ENCODE data around the gene UBASH3B.
"Not testable (repeated sequence)": the region's sequence is repeated elsewhere in the genome, so short reads cannot be mapped to it uniquely, and the experiment has no call there.

The UBASH3B gene

GRCh38 chr11:122709039-122709760, 53.7 kb downstream of the UBASH3B start:
- peak; percentile 40 for DNase-seq (ENCODE audit: low spot score)

GRCh38 chr11:122711362-122711761, 55.8 kb downstream of the UBASH3B start:
- no peak for DNase-seq (ENCODE audit: low spot score)

GRCh38 chr11:122711831-122712381, 56.4 kb downstream of the UBASH3B start:
- DNase-seq (ENCODE audit: low spot score): no peak

GRCh38 chr11:122714004-122714403, 58.5 kb downstream of the UBASH3B start:
- no peak for DNase-seq (ENCODE audit: low spot score)

- DNase-seq (ENCODE audit: low spot score): no peak
Observed at GRCh38 chr11:122714484-122714883, 59.0 kb downstream of the UBASH3B start.

GRCh38 chr11:122715548-122716440, 60.3 kb downstream of the UBASH3B start:
- DNase-seq (ENCODE audit: low spot score): no peak

GRCh38 chr11:122717264-122717867, 61.8 kb downstream of the UBASH3B start:
- DNase-seq (ENCODE audit: low spot score): no peak

GRCh38 chr11:122720107-122720881, 64.8 kb downstream of the UBASH3B start:
- no peak for DNase-seq (ENCODE audit: low spot score)

GRCh38 chr11:122721201-122721963, 65.9 kb downstream of the UBASH3B start:
- no peak for DNase-seq (ENCODE audit: low spot score)

GRCh38 chr11:122721964-122722266, 66.4 kb downstream of the UBASH3B start:
- DNase-seq (ENCODE audit: low spot score): peak; percentile 72

- no peak for DNase-seq (ENCODE audit: low spot score)
Observed at GRCh38 chr11:122723106-122723505, 67.6 kb downstream of the UBASH3B start.

GRCh38 chr11:122723576-122723975, 68.1 kb downstream of the UBASH3B start:
- no peak for DNase-seq (ENCODE audit: low spot score)

- DNase-seq (ENCODE audit: low spot score): peak; percentile 37
Observed at GRCh38 chr11:122724520-122724919, 69.0 kb downstream of the UBASH3B start.

GRCh38 chr11:122726028-122726427, 70.5 kb downstream of the UBASH3B start:
- no peak for DNase-seq (ENCODE audit: low spot score)

GRCh38 chr11:122727101-122727929, 71.8 kb downstream of the UBASH3B start:
- no peak for DNase-seq (ENCODE audit: low spot score)

- DNase-seq (ENCODE audit: low spot score): no peak
Observed at GRCh38 chr11:122728561-122728960, 73.0 kb downstream of the UBASH3B start.

GRCh38 chr11:122729139-122729538, 73.6 kb downstream of the UBASH3B start:
- DNase-seq (ENCODE audit: low spot score): no peak

- not testable (repeated sequence) for DNase-seq (ENCODE audit: low spot score)
Observed at GRCh38 chr11:122730694-122731093, 75.2 kb downstream of the UBASH3B start.

- DNase-seq (ENCODE audit: low spot score): peak; percentile 63
Observed at GRCh38 chr11:122731500-122731913, 76.0 kb downstream of the UBASH3B start.
